HG03095 (cell line): ENCODE results near the gene DIP2C.

Experiments used
- ATAC-seq: cut with Tn5 transposase; IDR thresholded peaks from one replicate; pipeline ENCODE4 v1.9.1; 2021; ENCODE audit warnings: moderate library complexity; ENCODE audit not compliant: unreplicated experiment

Gene DIP2C

GRCh38 chr10:559767-560047 lies 129.8 kb downstream of the DIP2C start:
- ATAC-seq = no peak

- no peak for ATAC-seq
Measured at GRCh38 chr10:558891-559766, 130.3 kb downstream of the DIP2C start.

- no peak for ATAC-seq
Measured at GRCh38 chr10:558364-558763, 131.1 kb downstream of the DIP2C start.

GRCh38 chr10:557792-558328 lies 131.6 kb downstream of the DIP2C start:
- ATAC-seq = no peak

GRCh38 chr10:556971-557637 lies 132.4 kb downstream of the DIP2C start:
- no peak for ATAC-seq

GRCh38 chr10:555682-556350 lies 133.7 kb downstream of the DIP2C start:
- no peak for ATAC-seq

- no peak for ATAC-seq
Measured at GRCh38 chr10:555281-555680, 134.2 kb downstream of the DIP2C start.

GRCh38 chr10:554182-554848 lies 135.2 kb downstream of the DIP2C start:
- ATAC-seq = no peak

- no peak for ATAC-seq
Measured at GRCh38 chr10:553233-553632, 136.2 kb downstream of the DIP2C start.

GRCh38 chr10:552679-553078 lies 136.8 kb downstream of the DIP2C start:
- no peak for ATAC-seq

- no peak for ATAC-seq
Measured at GRCh38 chr10:551373-552252, 137.9 kb downstream of the DIP2C start.

- ATAC-seq = no peak
Measured at GRCh38 chr10:550665-551372, 138.6 kb downstream of the DIP2C start.

- ATAC-seq = no peak
Measured at GRCh38 chr10:549391-549790, 140.1 kb downstream of the DIP2C start.

GRCh38 chr10:548238-548901 lies 141.1 kb downstream of the DIP2C start:
- no peak for ATAC-seq

- ATAC-seq = no peak
Measured at GRCh38 chr10:547591-548081, 141.8 kb downstream of the DIP2C start.

- no peak for ATAC-seq
Measured at GRCh38 chr10:546971-547590, 142.4 kb downstream of the DIP2C start.

- ATAC-seq = no peak
Measured at GRCh38 chr10:546451-546850, 143.0 kb downstream of the DIP2C start.
